K562 (cell line): ENCODE data around the gene DAGLA. TPM values are rescaled to one million over a fixed set of nuclear protein-coding genes. Genes with fewer than 3 reads are reported as not detected.

Source experiments
- ATAC-seq: fragments of 200-7000 bp; cut with Tn5 transposase; 3 replicates; pipeline ENCODE4 v1.9.1; 2020; ENCODE audit warnings: moderate library complexity
- BruUV-seq: library from RNA; stranded (reverse); fragments of 400-500 nt; replicated peaks from 2 replicates; lab custom pipeline; 2021; lab: Mats Ljungman, UMichigan
- CTCF ChIA-PET: fragments of 300-600 bp; formaldehyde crosslinking; extraction: SDS; loops from one replicate; lab custom pipeline; 2021; ENCODE audit warnings: low intra/inter-chr PET ratio; lab: Yijun Ruan, JAX
- POLR2A ChIA-PET: fragments of 300-600, 350-650 bp; sonication (Branson Sonifier 250); formaldehyde crosslinking; extraction: SDS; loops from one replicate; lab custom pipeline; 2021; ENCODE audit warnings: antibody characterized with exemption, inconsistent platforms; lab: Yijun Ruan, JAX
- DNase-seq, 4 experiments: peaks; one replicate each; pipeline versions ENCODE4 v3.0.0 to v3.0.0-alpha.2; 2011 to 2018; ENCODE audit warnings: low spot score in 3 of 4, mixed read lengths in 3 of 4; ENCODE audit errors: extremely low read depth in 1 of 4
- FAIRE-seq: peaks from 2 replicates; lab custom pipeline; 2011; peaks lifted over from hg19 to GRCh38; lab: Jason Lieb, UNC
- H2AFZ ChIP-seq: 2 replicates; pipeline ENCODE4 v1.6.0; 2011; ENCODE audit warnings: low read depth, low read length, control low read depth, inconsistent platforms
- H3K27ac ChIP-seq: fragments of 200-600 bp; 3 replicates; pipeline ENCODE4 v1.8.0; 2011; ENCODE audit warnings: low read depth, mild to moderate bottlenecking, control low read depth, inconsistent platforms, low read length, moderate library complexity, mixed read lengths; ENCODE audit errors: extremely low read depth
- H3K27me3 ChIP-seq, 2 experiments: fragments of 300-600 bp in 1 of 2; 2 replicates in 1 of 2; 3 replicates in 1 of 2; pipeline versions ENCODE4 v1.6.0 to v1.8.0; 2011; ENCODE audit warnings: inconsistent platforms in 2 of 2, low read length in 2 of 2, mild to moderate bottlenecking in 1 of 2, mixed read lengths in 1 of 2, moderate library complexity in 1 of 2; ENCODE audit not compliant: control insufficient read depth in 2 of 2, insufficient read depth in 2 of 2
- H3K36me3 ChIP-seq: fragments of 300-600 bp; 3 replicates; pipeline ENCODE4 v1.8.0; 2011; ENCODE audit warnings: mild to moderate bottlenecking, low read length, inconsistent platforms; ENCODE audit not compliant: control insufficient read depth, insufficient read depth
- H3K4me1 ChIP-seq, 2 experiments: fragments of 200-600 bp in 1 of 2; replicated peaks in 1 of 2; 2 replicates in 1 of 2; 3 replicates in 1 of 2; pipeline versions ENCODE4 v1.5.1 to v1.8.0; 2011; ENCODE audit warnings: inconsistent platforms in 2 of 2, low read length in 2 of 2, mild to moderate bottlenecking in 1 of 2, mixed read lengths in 1 of 2, moderate library complexity in 1 of 2; ENCODE audit not compliant: control insufficient read depth in 2 of 2, insufficient read depth in 2 of 2
- H3K4me2 ChIP-seq: 2 replicates; pipeline ENCODE4 v1.6.1; 2011; ENCODE audit warnings: low read length, control low read depth, inconsistent platforms, mixed read lengths; ENCODE audit not compliant: insufficient read depth
- H3K4me3 ChIP-seq: fragments of 200-600 bp; sonication (generic), shearing (Covaris generic); 2 replicates; pipeline ENCODE4 v1.5.1; 2016; ENCODE audit warnings: control low read depth, inconsistent platforms
- H3K79me2 ChIP-seq: fragments of 200-600 bp; 3 replicates; pipeline ENCODE4 v1.8.0; 2011; ENCODE audit warnings: low read length, inconsistent platforms; ENCODE audit not compliant: control insufficient read depth, insufficient read depth
- H3K9ac ChIP-seq, 2 experiments: 2 replicates each; pipeline versions ENCODE4 v1.6.0 to v1.6.1; 2011; ENCODE audit warnings: low read depth in 2 of 2, low read length in 2 of 2, control low read depth in 1 of 2, inconsistent platforms in 1 of 2, mild to moderate bottlenecking in 1 of 2, mixed read lengths in 1 of 2; ENCODE audit not compliant: insufficient read depth in 1 of 2
- H3K9me1 ChIP-seq: one replicate; pipeline ENCODE4 v1.6.0; 2011; ENCODE audit warnings: inconsistent platforms, mild to moderate bottlenecking, low read length, moderate library complexity; ENCODE audit not compliant: control insufficient read depth, insufficient read depth
- H3K9me3 ChIP-seq: replicated peaks from 2 replicates; pipeline ENCODE4 v1.5.1; 2011; ENCODE audit warnings: low read depth, low read length, inconsistent platforms; ENCODE audit not compliant: control insufficient read depth, insufficient read depth
- H4K20me1 ChIP-seq: replicated peaks from 2 replicates; pipeline ENCODE4 v1.6.1; 2011; ENCODE audit warnings: low read length, inconsistent platforms, mixed read lengths; ENCODE audit not compliant: control insufficient read depth, insufficient read depth
- HNRNPL ChIP-seq: fragments of 200-400 bp; formaldehyde crosslinking; IDR thresholded peaks from 2 replicates; pipeline ENCODE4 v1.6.1; 2017; ENCODE audit warnings: low read depth, mild to moderate bottlenecking, low read length
- LARP7 ChIP-seq: fragments of 450-650 bp; IDR thresholded peaks from 2 replicates; pipeline ENCODE4 v1.6.1; 2016
- PBX2 ChIP-seq, 2 experiments: IDR thresholded peaks in 1 of 2; conservative IDR thresholded peaks in 1 of 2; 2 replicates each; pipeline ENCODE4 v1.6.1; 2016; ENCODE audit warnings: low read depth in 2 of 2, mild to moderate bottlenecking in 1 of 2, missing compliant biosample characterization in 1 of 2, missing genetic modification characterization in 1 of 2, moderate library complexity in 1 of 2
- RBM15 ChIP-seq: fragments of 200-400 bp; formaldehyde crosslinking; IDR thresholded peaks from 2 replicates; pipeline ENCODE4 v1.6.1; 2018; ENCODE audit warnings: mild to moderate bottlenecking, low read length, moderate library complexity; ENCODE audit not compliant: insufficient read depth
- SRF ChIP-seq, 2 experiments: fragments of 250-450, 450-650 bp in 1 of 2; sonication (Bioruptor Pico) in 1 of 2; sonication (generic) in 1 of 2; formaldehyde crosslinking; IDR thresholded peaks; 2 replicates each; pipeline versions ENCODE4 v1.5.0 to v1.5.1; 2020 to 2022; ENCODE audit warnings: mild to moderate bottlenecking in 1 of 2, missing genetic modification reagents in 1 of 2
- ZNF263 ChIP-seq: sonication (generic); formaldehyde crosslinking; IDR thresholded peaks from 2 replicates; pipeline ENCODE4 v1.8.0; 2022; ENCODE audit warnings: mild to moderate bottlenecking, missing genetic modification reagents, borderline replicate concordance
- WGBS: fragments of 100-300 bp; shearing (Covaris generic); methylation state at CpG from one replicate; pipeline ENCODE4 v1.1.6; 2016; ENCODE audit warnings: low coverage, mixed read lengths; ENCODE audit not compliant: insufficient coverage; ENCODE audit errors: missing lambda C conversion rate; 5-methylcytosine and 5-hydroxymethylcytosine counted together
- in situ Hi-C: fragments of 300-500 bp; cut with MboI; formaldehyde crosslinking; loops from 4 replicates; pipeline ENCODE4 v1.15.0; 2018; ENCODE audit warnings: inconsistent platforms, mixed read lengths
- intact Hi-C: fragments of 100-400 bp; cut with micrococcal nuclease; formaldehyde crosslinking; loops from 2 replicates; pipeline ENCODE4 v1.14.2; 2022
- polyA plus RNA-seq, 8 experiments: library from polyadenylated mRNA; depleted of rRNA in 4 of 8; stranded (reverse) in 5 of 8; unstranded in 3 of 8; fragments of >200 nt; fragmentation: Nextera tagmentation in 2 of 8; fragmentation: Illumina TruSeq in 1 of 8; extraction: Ambion mirVana in 2 of 8; extraction: Trizol in 1 of 8; gene quantifications; 2 replicates each; pipeline versions ENCODE4 v1.2.1 to v1.2.3, GENCODE V29; 2011 to 2014; ENCODE audit warnings: inconsistent platforms in 1 of 8, missing spikeins in 1 of 8
- total RNA-seq, 7 experiments: library from RNA; depleted of rRNA in 6 of 7; stranded (reverse); fragments of >200 nt in 6 of 7; fragmentation: Illumina TruSeq in 2 of 7; extraction: Trizol in 2 of 7; gene quantifications; 2 replicates each; pipeline versions ENCODE4 v1.2.1 to v1.2.3, GENCODE V29; 2011 to 2021; ENCODE audit warnings: low replicate concordance in 1 of 7
- TF ChIP-seq, protein P1 (sequence below): sonication (generic); formaldehyde crosslinking; IDR thresholded peaks from 2 replicates; pipeline ENCODE4 v1.8.0; 2022; ENCODE audit warnings: missing genetic modification reagents, mild to moderate bottlenecking, borderline replicate concordance
- TF ChIP-seq, protein P2 (sequence below): fragments of 450-650 bp; IDR thresholded peaks from 2 replicates; pipeline ENCODE4 v1.6.1; 2016
- TF ChIP-seq, protein P3 (sequence below), 3 experiments: IDR thresholded peaks in 2 of 3; conservative IDR thresholded peaks in 1 of 3; 2 replicates each; pipeline ENCODE4 v1.5.1; 2011 to 2012; ENCODE audit warnings: low read length in 3 of 3, mild to moderate bottlenecking in 3 of 3, control low read depth in 2 of 3, improper control_type of control experiment in 1 of 3, inconsistent platforms in 1 of 3, low read depth in 1 of 3, mixed read lengths in 1 of 3, moderate library complexity in 1 of 3; ENCODE audit not compliant: insufficient read depth in 2 of 3

DAGLA gene
- total and polyA plus RNA-seq, 9 of the 15 experiments (the other 6 are each of a cell fraction or from before 2014, with no cell fraction given): 0.03 to 0.16 (median 0.04) TPM; not detected in 4

- Histone ChIP-seq H3K4me2 (no peak overlapping the region), H3K4me1 (peaks cover 0 to 4% of the 10 kb centered on the region in 2 experiments; a peak in 1 of 5 replicates), H3K27ac (no peak overlapping the region), H2AFZ (no peak overlapping the region), H3K27me3 (peaks cover 15 to 34% of the 10 kb centered on the region in 2 experiments; a peak in 3 of 5 replicates), H3K9ac (no peak overlapping the region), H3K4me3 (no peak overlapping the region), H3K9me1 (no peaks in the 10 kb centered on the region), H3K79me2 (no peaks in the 10 kb centered on the region), H3K9me3 (no peaks in the 10 kb centered on the region), H3K36me3 (no peaks in the 10 kb centered on the region), H4K20me1 (peaks cover 5% of the 10 kb centered on the region; the same call in 1 of the 2 replicates)
- CTCF ChIA-PET: no interaction called here
- POLR2A ChIA-PET: no interaction called here
- intact Hi-C loops (no loop called here), in situ Hi-C loops (no loop called here)
- WGBS: 5% methylated on average over 8 of the region's 8 CpGs
- BruUV-seq: no TSS peak
- TF ChIP-seq, protein P1, sequence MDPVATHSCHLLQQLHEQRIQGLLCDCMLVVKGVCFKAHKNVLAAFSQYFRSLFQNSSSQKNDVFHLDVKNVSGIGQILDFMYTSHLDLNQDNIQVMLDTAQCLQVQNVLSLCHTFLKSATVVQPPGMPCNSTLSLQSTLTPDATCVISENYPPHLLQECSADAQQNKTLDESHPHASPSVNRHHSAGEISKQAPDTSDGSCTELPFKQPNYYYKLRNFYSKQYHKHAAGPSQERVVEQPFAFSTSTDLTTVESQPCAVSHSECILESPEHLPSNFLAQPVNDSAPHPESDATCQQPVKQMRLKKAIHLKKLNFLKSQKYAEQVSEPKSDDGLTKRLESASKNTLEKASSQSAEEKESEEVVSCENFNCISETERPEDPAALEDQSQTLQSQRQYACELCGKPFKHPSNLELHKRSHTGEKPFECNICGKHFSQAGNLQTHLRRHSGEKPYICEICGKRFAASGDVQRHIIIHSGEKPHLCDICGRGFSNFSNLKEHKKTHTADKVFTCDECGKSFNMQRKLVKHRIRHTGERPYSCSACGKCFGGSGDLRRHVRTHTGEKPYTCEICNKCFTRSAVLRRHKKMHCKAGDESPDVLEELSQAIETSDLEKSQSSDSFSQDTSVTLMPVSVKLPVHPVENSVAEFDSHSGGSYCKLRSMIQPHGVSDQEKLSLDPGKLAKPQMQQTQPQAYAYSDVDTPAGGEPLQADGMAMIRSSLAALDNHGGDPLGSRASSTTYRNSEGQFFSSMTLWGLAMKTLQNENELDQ: no peak
- peak in 1 of 2 experiments; percentile 85; a peak in 2 of 4 replicates for TF ChIP-seq SRF (CRISPR knock-in tag; IDR thresholded peaks at IDR 0.05)
- no peak for TF ChIP-seq LARP7
- TF ChIP-seq RBM15: no peak
- TF ChIP-seq, protein P2, sequence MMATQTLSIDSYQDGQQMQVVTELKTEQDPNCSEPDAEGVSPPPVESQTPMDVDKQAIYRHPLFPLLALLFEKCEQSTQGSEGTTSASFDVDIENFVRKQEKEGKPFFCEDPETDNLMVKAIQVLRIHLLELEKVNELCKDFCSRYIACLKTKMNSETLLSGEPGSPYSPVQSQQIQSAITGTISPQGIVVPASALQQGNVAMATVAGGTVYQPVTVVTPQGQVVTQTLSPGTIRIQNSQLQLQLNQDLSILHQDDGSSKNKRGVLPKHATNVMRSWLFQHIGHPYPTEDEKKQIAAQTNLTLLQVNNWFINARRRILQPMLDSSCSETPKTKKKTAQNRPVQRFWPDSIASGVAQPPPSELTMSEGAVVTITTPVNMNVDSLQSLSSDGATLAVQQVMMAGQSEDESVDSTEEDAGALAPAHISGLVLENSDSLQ: peak; percentile 81
- no peak for TF ChIP-seq PBX2 (CRISPR knock-in tag; IDR thresholded peaks at IDR 0.05; ENCODE audit: low read depth)
- peak; percentile 42; the same call in 1 of the 2 replicates for TF ChIP-seq PBX2 (tag; conservative IDR thresholded peaks at IDR 0.05; ENCODE audit: low read depth)
- TF ChIP-seq, protein P3, sequence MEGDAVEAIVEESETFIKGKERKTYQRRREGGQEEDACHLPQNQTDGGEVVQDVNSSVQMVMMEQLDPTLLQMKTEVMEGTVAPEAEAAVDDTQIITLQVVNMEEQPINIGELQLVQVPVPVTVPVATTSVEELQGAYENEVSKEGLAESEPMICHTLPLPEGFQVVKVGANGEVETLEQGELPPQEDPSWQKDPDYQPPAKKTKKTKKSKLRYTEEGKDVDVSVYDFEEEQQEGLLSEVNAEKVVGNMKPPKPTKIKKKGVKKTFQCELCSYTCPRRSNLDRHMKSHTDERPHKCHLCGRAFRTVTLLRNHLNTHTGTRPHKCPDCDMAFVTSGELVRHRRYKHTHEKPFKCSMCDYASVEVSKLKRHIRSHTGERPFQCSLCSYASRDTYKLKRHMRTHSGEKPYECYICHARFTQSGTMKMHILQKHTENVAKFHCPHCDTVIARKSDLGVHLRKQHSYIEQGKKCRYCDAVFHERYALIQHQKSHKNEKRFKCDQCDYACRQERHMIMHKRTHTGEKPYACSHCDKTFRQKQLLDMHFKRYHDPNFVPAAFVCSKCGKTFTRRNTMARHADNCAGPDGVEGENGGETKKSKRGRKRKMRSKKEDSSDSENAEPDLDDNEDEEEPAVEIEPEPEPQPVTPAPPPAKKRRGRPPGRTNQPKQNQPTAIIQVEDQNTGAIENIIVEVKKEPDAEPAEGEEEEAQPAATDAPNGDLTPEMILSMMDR (IDR thresholded peaks at IDR 0.05 in 2 of 3, conservative IDR thresholded peaks at IDR 0.05 in 1 of 3; ENCODE audit: insufficient read depth in 2 of 3, low read depth in 1 of 3, low read length in 3 of 3): peak; percentile 13 to 23 (median 15); a peak in 2 of 6 replicates
- no peak for TF ChIP-seq ZNF263 (CRISPR knock-in tag)
- TF ChIP-seq HNRNPL: no peak
- ATAC-seq (peak; percentile 70), DNase-seq (no peak), FAIRE-seq (peak; percentile 63)
Observed at GRCh38 chr11:61659413-61660196, 20.6 kb upstream of the DAGLA start.
